ENCODE data around the gene PRKCE.

- TF ChIP-seq TAF1 (IDR thresholded peaks at IDR 0.05; ENCODE audit: low read depth, low read length) (no peak), SP1 (IDR thresholded peaks at IDR 0.05; ENCODE audit: low read depth, low read length) (no peak), POLR2A (IDR thresholded peaks at IDR 0.05; ENCODE audit: control extremely low read depth in 1 of 2, low read depth in 2 of 2, low read length in 2 of 2) (no peak), SP2 (IDR thresholded peaks at IDR 0.05; ENCODE audit: low read length) (no peak), POLR2AphosphoS5 (IDR thresholded peaks at IDR 0.05; ENCODE audit: low read depth, low read length) (no peak), TEAD4 (IDR thresholded peaks at IDR 0.05; ENCODE audit: low read depth, low read length) (no peak), EP300 (IDR thresholded peaks at IDR 0.05; ENCODE audit: borderline replicate concordance in 1 of 2, low read depth in 2 of 2, low read length in 2 of 2) (no peak), KDM4A (IDR thresholded peaks at IDR 0.05; ENCODE audit: low read depth, low read length, severe bottlenecking) (no peak), CHD2 (IDR thresholded peaks at IDR 0.05; ENCODE audit: low read length) (no peak), HDAC2 (IDR thresholded peaks at IDR 0.05; ENCODE audit: borderline replicate concordance in 1 of 2, low read depth in 2 of 2, low read length in 2 of 2) (no peak), CHD1 (IDR thresholded peaks at IDR 0.05; ENCODE audit: low read depth, low read length) (no peak), ASH2L (IDR thresholded peaks at IDR 0.05; ENCODE audit: low read length) (no peak)
- TF ChIP-seq, protein P1, sequence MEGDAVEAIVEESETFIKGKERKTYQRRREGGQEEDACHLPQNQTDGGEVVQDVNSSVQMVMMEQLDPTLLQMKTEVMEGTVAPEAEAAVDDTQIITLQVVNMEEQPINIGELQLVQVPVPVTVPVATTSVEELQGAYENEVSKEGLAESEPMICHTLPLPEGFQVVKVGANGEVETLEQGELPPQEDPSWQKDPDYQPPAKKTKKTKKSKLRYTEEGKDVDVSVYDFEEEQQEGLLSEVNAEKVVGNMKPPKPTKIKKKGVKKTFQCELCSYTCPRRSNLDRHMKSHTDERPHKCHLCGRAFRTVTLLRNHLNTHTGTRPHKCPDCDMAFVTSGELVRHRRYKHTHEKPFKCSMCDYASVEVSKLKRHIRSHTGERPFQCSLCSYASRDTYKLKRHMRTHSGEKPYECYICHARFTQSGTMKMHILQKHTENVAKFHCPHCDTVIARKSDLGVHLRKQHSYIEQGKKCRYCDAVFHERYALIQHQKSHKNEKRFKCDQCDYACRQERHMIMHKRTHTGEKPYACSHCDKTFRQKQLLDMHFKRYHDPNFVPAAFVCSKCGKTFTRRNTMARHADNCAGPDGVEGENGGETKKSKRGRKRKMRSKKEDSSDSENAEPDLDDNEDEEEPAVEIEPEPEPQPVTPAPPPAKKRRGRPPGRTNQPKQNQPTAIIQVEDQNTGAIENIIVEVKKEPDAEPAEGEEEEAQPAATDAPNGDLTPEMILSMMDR (IDR thresholded peaks at IDR 0.05; ENCODE audit: control extremely low read depth in 1 of 3, insufficient read depth in 1 of 3, low read depth in 1 of 3, low read length in 3 of 3), result no peak
Measured at GRCh38 chr2:46157072-46157965, 505.8 kb downstream of the PRKCE start.
